Lower lobe of right lung (tissue), 2 donors: ENCODE data around the gene PLXNA4. TPM values are rescaled to one million over a fixed set of nuclear protein-coding genes. Genes with fewer than 3 reads are reported as not detected.

ENCODE experiments used
- ATAC-seq, 2 donors: fragments of 200-7000 bp; cut with Tn5 transposase; one replicate each; pipeline ENCODE4 v1.9.1; 2020 to 2022; ENCODE audit warnings: mild to moderate bottlenecking in 2 of 2, moderate library complexity in 2 of 2
- DNase-seq: peaks from one replicate; pipeline ENCODE4 v3.0.0-alpha.2; 2020
- H3K27ac ChIP-seq: fragments of 200-600 bp; one replicate; pipeline ENCODE4 v1.8.0; 2022
- H3K27me3 ChIP-seq: fragments of 200-600 bp; one replicate; pipeline ENCODE4 v1.8.0; 2022; ENCODE audit warnings: low read depth
- H3K36me3 ChIP-seq: fragments of 200-600 bp; one replicate; pipeline ENCODE4 v1.8.0; 2022; ENCODE audit warnings: mild to moderate bottlenecking
- H3K4me1 ChIP-seq: fragments of 200-600 bp; one replicate; pipeline ENCODE4 v1.8.0; 2022
- H3K4me3 ChIP-seq: fragments of 200-600 bp; one replicate; pipeline ENCODE4 v1.8.0; 2022; ENCODE audit warnings: mild to moderate bottlenecking
- H3K9me3 ChIP-seq: fragments of 200-600 bp; one replicate; pipeline ENCODE4 v1.8.0; 2022
- intact Hi-C: fragments of 100-400 bp; cut with DNase I; formaldehyde crosslinking; loops from one replicate; pipeline ENCODE4 v1.11.0; 2022
- total RNA-seq: library from RNA; stranded (reverse); fragmentation: NEBNext Ultra II Directional; extraction: Animal tissue kit (Norgen Biotek cat#: 25700); gene quantifications from one replicate; pipeline ENCODE4 v1.2.1, GENCODE V29; 2021
- TF ChIP-seq, protein P1 (sequence below): fragments of 200-600 bp; IDR thresholded peaks from one replicate; pipeline ENCODE4 v1.8.0; 2022; ENCODE audit warnings: antibody characterized with exemption, mild to moderate bottlenecking
- donor health status: DM: no; HTN: yes; CAD: no; lungs with severe emphysema.

PLXNA4 gene
- total RNA-seq, 1 donor from 2014 or later: 4.3 TPM

DNA sequence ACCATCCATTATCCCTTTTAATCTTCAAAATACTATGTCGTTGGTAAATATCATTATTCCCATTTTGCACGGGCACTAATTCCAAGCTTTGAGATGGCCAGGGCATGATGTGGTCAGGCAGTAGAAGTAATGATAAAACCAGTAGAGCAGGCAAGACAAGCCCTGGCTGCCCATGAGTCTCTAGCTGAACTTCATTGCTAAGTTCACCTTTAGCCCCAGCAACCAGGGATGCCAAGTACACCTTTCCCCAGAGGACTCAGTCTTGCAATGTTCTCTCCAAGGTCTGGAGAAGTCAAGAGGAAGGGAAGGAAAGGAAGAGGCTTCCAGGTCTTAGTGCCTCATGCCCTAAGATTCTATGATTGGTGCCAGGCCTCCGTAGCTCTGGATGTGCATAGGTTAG, 203.2 kb downstream of the PLXNA4 start:
- Histone ChIP-seq H3K36me3 (no peaks in the 10 kb centered on the region), H3K9me3 (no peaks in the 10 kb centered on the region), H3K4me3 (no peak overlapping the region), H3K4me1 (peaks cover 8% of the 10 kb centered on the region), H3K27me3 (no peaks in the 10 kb centered on the region), H3K27ac (no peak overlapping the region)
- ATAC-seq (no peak), DNase-seq (no peak)
- TF ChIP-seq, protein P1, sequence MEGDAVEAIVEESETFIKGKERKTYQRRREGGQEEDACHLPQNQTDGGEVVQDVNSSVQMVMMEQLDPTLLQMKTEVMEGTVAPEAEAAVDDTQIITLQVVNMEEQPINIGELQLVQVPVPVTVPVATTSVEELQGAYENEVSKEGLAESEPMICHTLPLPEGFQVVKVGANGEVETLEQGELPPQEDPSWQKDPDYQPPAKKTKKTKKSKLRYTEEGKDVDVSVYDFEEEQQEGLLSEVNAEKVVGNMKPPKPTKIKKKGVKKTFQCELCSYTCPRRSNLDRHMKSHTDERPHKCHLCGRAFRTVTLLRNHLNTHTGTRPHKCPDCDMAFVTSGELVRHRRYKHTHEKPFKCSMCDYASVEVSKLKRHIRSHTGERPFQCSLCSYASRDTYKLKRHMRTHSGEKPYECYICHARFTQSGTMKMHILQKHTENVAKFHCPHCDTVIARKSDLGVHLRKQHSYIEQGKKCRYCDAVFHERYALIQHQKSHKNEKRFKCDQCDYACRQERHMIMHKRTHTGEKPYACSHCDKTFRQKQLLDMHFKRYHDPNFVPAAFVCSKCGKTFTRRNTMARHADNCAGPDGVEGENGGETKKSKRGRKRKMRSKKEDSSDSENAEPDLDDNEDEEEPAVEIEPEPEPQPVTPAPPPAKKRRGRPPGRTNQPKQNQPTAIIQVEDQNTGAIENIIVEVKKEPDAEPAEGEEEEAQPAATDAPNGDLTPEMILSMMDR: no peak
- intact Hi-C loops: no loop called here

DNA sequence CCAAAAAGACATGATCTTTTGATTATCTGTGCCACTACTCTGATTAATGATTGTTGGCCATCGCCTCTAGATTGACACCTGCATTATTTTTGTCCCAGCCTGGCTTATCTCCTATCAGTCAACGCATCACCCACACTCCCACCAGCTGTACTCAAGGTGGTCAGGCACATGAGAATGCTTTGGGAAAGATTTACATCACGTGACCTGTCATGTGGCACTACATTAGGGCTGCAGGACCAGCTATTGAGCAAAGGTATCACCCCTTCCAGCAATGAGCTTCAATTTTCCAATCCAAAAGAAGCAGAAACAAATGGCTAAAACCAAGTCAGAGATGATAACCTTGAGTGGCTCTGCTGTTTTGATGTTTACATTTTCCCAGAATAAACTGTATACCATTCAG, 204.3 kb downstream of the PLXNA4 start:
- no peak for DNase-seq
- no peaks in the 10 kb centered on the region for H3K9me3 ChIP-seq
- no peak for ATAC-seq
- H3K4me1 ChIP-seq: peaks cover 8% of the 10 kb centered on the region
- H3K27ac ChIP-seq: no peak overlapping the region
- H3K27me3 ChIP-seq: no peaks in the 10 kb centered on the region
- intact Hi-C loops: no loop called here
- no peaks in the 10 kb centered on the region for H3K36me3 ChIP-seq
- no peak overlapping the region for H3K4me3 ChIP-seq
- TF ChIP-seq, protein P1: no peak

DNA sequence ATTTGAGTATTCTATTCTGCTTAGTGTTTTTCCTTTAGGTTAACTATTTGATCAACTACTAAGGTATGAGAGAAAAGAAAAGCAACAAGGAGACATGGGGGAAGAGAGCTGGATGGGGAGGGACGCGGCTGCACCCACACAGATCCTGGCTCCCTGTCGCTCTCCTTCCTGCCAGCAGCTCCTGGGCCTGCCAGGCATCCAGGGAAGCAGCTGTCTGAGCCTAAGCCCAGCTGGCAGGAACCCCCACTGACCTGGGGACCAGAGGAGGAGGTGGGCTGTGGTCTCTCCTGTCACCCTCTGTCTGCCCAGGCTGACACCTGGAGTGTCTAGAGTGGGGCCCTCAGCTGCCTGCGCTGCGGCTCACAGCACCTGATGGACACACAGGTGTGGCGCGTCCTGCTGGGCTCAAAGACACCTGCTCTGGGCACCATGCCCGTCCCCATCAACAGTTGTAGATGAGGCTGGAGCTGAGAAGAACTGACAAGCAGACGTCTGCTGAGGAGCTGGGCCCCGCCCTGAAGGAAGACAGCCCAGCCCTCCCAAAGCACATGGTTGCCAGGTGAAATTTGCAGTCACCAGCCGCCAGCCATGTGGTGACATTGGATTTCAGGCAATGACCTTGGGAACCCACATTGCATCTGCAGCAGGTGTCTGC, 207.9 kb downstream of the PLXNA4 start:
- intact Hi-C loops: no loop called here
- Histone ChIP-seq H3K9me3 (no peaks in the 10 kb centered on the region), H3K27ac (no peak overlapping the region), H3K36me3 (no peaks in the 10 kb centered on the region), H3K27me3 (no peaks in the 10 kb centered on the region), H3K4me1 (no peaks in the 10 kb centered on the region), H3K4me3 (no peak overlapping the region)
- TF ChIP-seq, protein P1: no peak
- ATAC-seq (no peak), DNase-seq (no peak)

DNA sequence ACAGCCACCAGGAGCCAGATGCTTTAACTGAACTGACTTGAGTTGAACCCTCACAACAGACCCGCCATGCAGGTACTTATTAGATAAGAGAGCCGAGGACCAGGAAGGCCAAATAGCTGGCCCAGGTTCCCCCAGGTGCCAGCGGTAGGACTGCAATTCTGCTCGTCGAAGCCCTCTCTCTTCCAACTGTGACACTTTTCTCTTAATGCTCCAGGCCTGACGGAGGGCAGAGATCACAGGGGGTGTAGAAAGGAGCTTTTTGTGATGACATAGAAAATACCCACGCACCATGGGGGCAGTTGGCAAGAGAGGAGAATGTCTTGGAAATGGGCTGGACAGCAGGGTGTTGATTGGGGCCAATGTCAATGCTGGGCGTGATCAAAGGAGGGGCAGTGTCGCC, 208.5 kb downstream of the PLXNA4 start:
- H3K4me3 ChIP-seq: no peak overlapping the region
- ATAC-seq (no peak), DNase-seq (no peak)
- intact Hi-C loops: no loop called here
- TF ChIP-seq, protein P1: no peak
- no peak overlapping the region for H3K27ac ChIP-seq
- no peaks in the 10 kb centered on the region for H3K36me3 ChIP-seq
- H3K27me3 ChIP-seq: no peaks in the 10 kb centered on the region
- no peaks in the 10 kb centered on the region for H3K4me1 ChIP-seq
- no peaks in the 10 kb centered on the region for H3K9me3 ChIP-seq

DNA sequence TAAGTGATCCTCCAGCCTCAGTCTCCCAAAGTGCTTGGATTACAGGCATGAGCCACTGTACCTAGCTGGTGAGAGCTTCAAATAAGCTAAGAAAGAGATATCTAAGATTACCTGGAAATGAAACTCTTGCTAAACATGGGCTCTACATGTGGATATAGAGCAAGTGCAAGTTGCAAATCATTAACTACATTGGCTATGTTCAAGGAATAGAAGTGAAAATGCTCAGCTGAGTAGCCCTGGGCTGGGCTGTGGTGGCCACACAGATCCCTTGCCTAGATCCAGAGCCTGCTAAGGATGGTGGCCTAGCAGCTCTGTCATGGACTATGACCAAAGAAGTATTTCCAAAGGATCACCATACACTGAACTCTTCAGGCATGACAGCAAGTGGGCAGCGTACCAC, 209.3 kb downstream of the PLXNA4 start:
- Histone ChIP-seq H3K27me3 (no peaks in the 10 kb centered on the region), H3K27ac (no peak overlapping the region), H3K4me3 (no peak overlapping the region), H3K9me3 (no peaks in the 10 kb centered on the region), H3K4me1 (no peaks in the 10 kb centered on the region), H3K36me3 (no peaks in the 10 kb centered on the region)
- intact Hi-C loops: no loop called here
- DNase-seq: no peak
- TF ChIP-seq, protein P1: no peak
- ATAC-seq: no peak
